Measurements from ENCODE around the gene MANEAL. TPM values are rescaled to one million over a fixed set of nuclear protein-coding genes. Genes with fewer than 3 reads are reported as not detected.
A peak's percentile ranks its signal among the peaks of the same experiment; 100 is the strongest.

The MANEAL gene
- polyA plus RNA-seq, 3 donors, result 0.24 to 0.56 TPM; not detected in 1

DNA sequence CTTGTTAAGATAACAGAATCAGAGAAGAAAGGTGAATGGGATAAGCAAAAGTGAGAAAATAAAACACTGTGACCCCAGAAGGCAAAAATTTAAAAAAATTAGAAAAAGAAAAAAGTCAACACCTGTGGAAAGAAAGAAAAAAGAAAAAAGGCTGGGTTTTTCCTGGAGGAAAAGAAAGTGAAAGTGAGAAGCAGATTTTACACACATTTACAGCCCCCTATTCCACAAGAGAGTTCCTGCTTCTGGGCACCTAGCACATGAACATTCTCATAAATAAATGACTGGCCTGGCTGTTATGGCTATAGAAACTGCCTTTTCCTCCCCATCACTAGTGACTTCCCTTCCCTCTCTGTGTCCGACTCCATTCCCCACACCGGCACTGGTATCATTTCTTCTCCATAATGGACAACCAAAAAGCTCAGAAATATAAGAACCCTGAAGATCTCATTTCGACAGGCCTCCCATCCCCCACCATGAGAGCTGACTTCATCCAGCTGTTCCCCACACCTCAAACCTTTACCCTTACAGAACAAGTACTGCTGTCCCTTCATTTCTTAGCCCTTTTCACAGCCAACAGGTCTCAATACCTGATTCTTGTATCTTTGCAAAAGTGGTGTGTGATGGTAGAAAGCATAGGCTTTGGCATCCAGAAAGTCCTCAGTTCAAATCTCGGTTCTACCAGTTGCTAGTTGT lies 53.1 kb downstream of the MANEAL start:
- Histone ChIP-seq H4K20me1 (ENCODE audit: insufficient read depth, low read length) (peaks cover 10% of the 10 kb centered on the region), H3K9me3 (replicated peaks in 1 of 2; ENCODE audit: control insufficient read depth in 1 of 2, insufficient read depth in 1 of 2, low read length in 2 of 2) (no peaks in the 10 kb centered on the region), H2AFZ (ENCODE audit: insufficient read depth, low read depth, low read length, poor library complexity, severe bottlenecking) (no peak overlapping the region), H3K4me1 (ENCODE audit: control insufficient read depth in 1 of 2, insufficient read depth in 2 of 2, low read length in 2 of 2) (peaks cover 96 to 97% of the 10 kb centered on the region in 2 donors), H3K4me3 (replicated peaks in 1 of 3; ENCODE audit: low read depth in 2 of 3, low read length in 3 of 3) (peak overlapping the region in 2 of 3 experiments; percentile 17 to 61), H3K9ac (ENCODE audit: insufficient read depth, low read length, poor library complexity, severe bottlenecking) (peak overlapping the region; percentile 39), H3K79me2 (ENCODE audit: insufficient read depth, low read length) (peaks cover 92% of the 10 kb centered on the region), H3K27ac (ENCODE audit: low read depth in 1 of 2, low read length in 2 of 2) (peak overlapping the region; percentile 40 to 91), H3K4me2 (replicated peaks; ENCODE audit: extremely low read depth, low read length, poor library complexity, severe bottlenecking) (peak overlapping the region; percentile 65), H3K27me3 (ENCODE audit: control insufficient read depth in 2 of 2, insufficient read depth in 2 of 2, low read length in 2 of 2) (no peaks in the 10 kb centered on the region), H3K36me3 (replicated peaks in 1 of 2; ENCODE audit: control insufficient read depth in 1 of 2, insufficient read depth in 2 of 2, low read length in 2 of 2) (peaks cover 0 to 19% of the 10 kb centered on the region in 2 donors)
- peak overlapping the region in 6 of 7 donors; percentile 92 to 98 (median 94) for H3K27ac Mint-ChIP-seq
- intact Hi-C loops (cut with micrococcal nuclease), result no loop called here
- H3K9me3 Mint-ChIP-seq, result no peaks in the 10 kb centered on the region
- H3K27me3 Mint-ChIP-seq (ENCODE audit: low read depth in 3 of 3), result no peaks in the 10 kb centered on the region
- 0% methylated on average over 3 of the region's 4 CpGs for whole genome bisulfite sequencing (ENCODE audit: insufficient coverage)
- peaks cover 28 to 43% of the 10 kb centered on the region in 2 donors for H3K36me3 Mint-ChIP-seq
- DNase-seq, result peak in 2 of 3 donors; percentile 22 to 72
- peaks cover 14% of the 10 kb centered on the region for H3K4me1 Mint-ChIP-seq
- H3K4me3 Mint-ChIP-seq, result peak overlapping the region; percentile 54 to 75
- TF ChIP-seq CTCF (IDR thresholded peaks at IDR 0.05), result no peak

- Histone ChIP-seq H3K27me3 (ENCODE audit: control insufficient read depth in 2 of 2, insufficient read depth in 2 of 2, low read length in 2 of 2) (no peaks in the 10 kb centered on the region), H3K4me2 (replicated peaks; ENCODE audit: extremely low read depth, low read length, poor library complexity, severe bottlenecking) (peak overlapping the region; percentile 77), H3K27ac (ENCODE audit: low read depth in 1 of 2, low read length in 2 of 2) (peak overlapping the region; percentile 91 to 92), H2AFZ (ENCODE audit: insufficient read depth, low read depth, low read length, poor library complexity, severe bottlenecking) (no peak overlapping the region), H3K4me3 (replicated peaks in 1 of 3; ENCODE audit: low read depth in 2 of 3, low read length in 3 of 3) (peak overlapping the region in 1 of 3 experiments; percentile 65), H3K9ac (ENCODE audit: insufficient read depth, low read length, poor library complexity, severe bottlenecking) (no peak overlapping the region), H3K79me2 (ENCODE audit: insufficient read depth, low read length) (peaks cover 88% of the 10 kb centered on the region), H4K20me1 (ENCODE audit: insufficient read depth, low read length) (no peaks in the 10 kb centered on the region), H3K4me1 (ENCODE audit: control insufficient read depth in 1 of 2, insufficient read depth in 2 of 2, low read length in 2 of 2) (peaks cover 98 to 100% of the 10 kb centered on the region in 2 donors), H3K9me3 (replicated peaks in 1 of 2; ENCODE audit: control insufficient read depth in 1 of 2, insufficient read depth in 1 of 2, low read length in 2 of 2) (no peaks in the 10 kb centered on the region), H3K36me3 (replicated peaks in 1 of 2; ENCODE audit: control insufficient read depth in 1 of 2, insufficient read depth in 2 of 2, low read length in 2 of 2) (peaks cover 0 to 25% of the 10 kb centered on the region in 2 donors)
- intact Hi-C loops (cut with micrococcal nuclease), result no loop called here
- peak overlapping the region in 1 of 7 donors; percentile 77 for H3K27ac Mint-ChIP-seq
- DNase-seq, result no peak
- no peak for TF ChIP-seq CTCF (IDR thresholded peaks at IDR 0.05)
- peak overlapping the region in 1 of 2 donors; percentile 28 for H3K4me3 Mint-ChIP-seq
- peaks cover 26 to 40% of the 10 kb centered on the region in 2 donors for H3K36me3 Mint-ChIP-seq
- H3K27me3 Mint-ChIP-seq (ENCODE audit: low read depth in 3 of 3), result no peaks in the 10 kb centered on the region
- no peaks in the 10 kb centered on the region for H3K9me3 Mint-ChIP-seq
- peaks cover 5% of the 10 kb centered on the region for H3K4me1 Mint-ChIP-seq
- WGBS (ENCODE audit: insufficient coverage), result no CpG with 5 or more reads among the region's 3 CpGs
Measured at GRCh38 chr1:37849480-37849879, 55.8 kb downstream of the MANEAL start.
